ENCODE data around the gene ADAMTS2. TPM values are rescaled to one million over a fixed set of nuclear protein-coding genes. Genes with fewer than 3 reads are reported as not detected.

The ADAMTS2 gene
- polyA plus RNA-seq (ENCODE audit: low read depth in 6 of 6): not detected

GRCh38 chr5:179345433-179346321 is at the start of gene ADAMTS2:
TSS of gene ADAMTS2 (minus strand) at chr5:179345461. CDS start at chr5:179345328, 133 bp downstream.
- Mint-ChIP-seq H3K9me3 (peaks cover 0 to 3% (median 0%) of the 10 kb centered on the region in 7 donors), H3K27me3 (peaks cover 52 to 76% (median 69%) of the 10 kb centered on the region in 3 donors), H3K27ac (no peak within 1 kb of the TSS), H3K4me3 (peak within 1 kb of the TSS in 7 of 8 donors; percentile 50 to 87 (median 75)), H3K4me1 (peaks cover 4 to 23% (median 13%) of the 10 kb centered on the region in 3 donors), H3K36me3 (peaks cover 0 to 8% of the 10 kb centered on the region in 2 donors)
- ATAC-seq (ENCODE audit: low read depth in 2 of 2) (peak in 1 of 2 donors; percentile 20), DNase-seq (no peak)

- H3K27ac Mint-ChIP-seq: no peak overlapping the region
- no peak for ATAC-seq (ENCODE audit: low read depth in 2 of 2)
- H3K36me3 Mint-ChIP-seq: peaks cover 13 to 19% of the 10 kb centered on the region in 2 donors
- DNase-seq: no peak
- H3K27me3 Mint-ChIP-seq: peaks cover under 1 to 6% (median 4%) of the 10 kb centered on the region in 3 donors
- no peak overlapping the region for H3K4me3 Mint-ChIP-seq
- H3K9me3 Mint-ChIP-seq: peaks cover 12 to 79% (median 53%) of the 10 kb centered on the region in 7 donors
- no peaks in the 10 kb centered on the region for H3K4me1 Mint-ChIP-seq
Measured at GRCh38 chr5:179393078-179393477, 47.8 kb upstream of the ADAMTS2 start.

DNA sequence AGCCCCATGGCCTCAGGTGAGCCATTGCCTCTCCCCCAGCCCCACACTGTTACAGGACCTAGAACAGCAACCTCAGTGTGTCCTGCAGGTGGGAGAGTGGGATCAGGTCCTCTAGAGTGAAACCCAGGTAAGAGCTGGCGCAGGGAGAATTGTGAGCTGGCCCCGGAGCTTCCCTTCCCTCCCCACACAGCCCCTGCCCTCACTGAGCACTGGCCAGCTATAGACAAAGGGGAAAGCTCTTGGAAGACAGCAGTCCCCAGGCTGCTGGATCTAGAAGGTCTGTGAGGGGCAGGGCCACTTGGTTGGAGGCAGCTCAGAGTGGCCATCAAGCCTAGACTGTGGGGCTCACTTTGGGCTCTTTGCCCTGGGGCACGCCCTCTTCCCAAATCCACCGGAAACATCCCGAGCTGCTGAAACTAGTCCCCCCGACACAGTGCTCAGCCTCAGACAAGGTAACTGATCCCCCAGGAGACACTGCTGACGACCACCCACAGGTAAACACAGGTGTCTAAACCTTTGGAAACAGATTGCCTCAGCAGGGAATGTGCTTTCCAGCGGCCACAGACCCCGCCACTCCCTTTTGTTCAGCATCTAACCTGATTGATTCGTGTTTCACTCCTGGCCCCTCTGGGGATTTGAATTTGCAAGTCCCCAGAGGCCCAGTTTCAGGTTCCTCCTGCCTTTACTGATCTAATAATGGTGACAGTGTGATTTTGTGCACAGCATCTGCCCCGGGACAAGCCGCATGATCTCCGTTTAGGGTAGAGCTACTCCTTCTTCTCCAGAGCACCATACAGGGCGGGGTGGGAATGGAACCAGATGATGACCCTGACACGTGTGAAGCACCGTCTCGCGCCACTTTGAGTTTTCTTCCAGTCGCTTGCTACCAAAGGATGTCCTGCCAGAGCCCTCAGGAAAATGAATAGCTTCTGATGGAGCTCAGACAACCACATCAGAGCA is 42.2 kb upstream of the ADAMTS2 start:
- Mint-ChIP-seq H3K36me3 (peaks cover 8 to 19% of the 10 kb centered on the region in 2 donors), H3K27ac (no peak overlapping the region), H3K27me3 (peaks cover 8 to 15% (median 9%) of the 10 kb centered on the region in 3 donors), H3K9me3 (peaks cover 7 to 44% (median 35%) of the 10 kb centered on the region in 7 donors), H3K4me1 (no peaks in the 10 kb centered on the region), H3K4me3 (no peak overlapping the region)
- no peak for ATAC-seq (ENCODE audit: low read depth in 2 of 2)
- no peak for DNase-seq

DNA sequence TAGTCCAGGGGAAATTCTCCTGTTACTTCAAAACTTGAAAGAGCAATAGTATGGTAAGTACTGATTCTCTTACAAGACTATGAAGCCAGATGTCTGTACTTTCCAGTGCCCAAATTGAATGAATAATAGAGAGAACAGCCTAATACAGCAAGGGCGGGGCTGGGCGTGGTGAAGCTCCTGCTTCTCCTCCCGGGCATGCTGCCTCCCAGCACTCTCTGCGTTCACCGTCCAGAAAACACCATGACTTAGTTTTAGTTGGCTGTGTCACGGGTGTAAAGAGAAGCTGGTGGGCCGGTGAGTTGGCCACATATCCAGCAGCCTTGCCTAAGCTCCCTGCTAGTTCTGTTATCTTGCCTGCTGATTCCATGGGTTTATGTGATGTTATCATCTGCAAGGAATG is 40.7 kb upstream of the ADAMTS2 start:
- H3K9me3 Mint-ChIP-seq: peaks cover 6 to 32% (median 27%) of the 10 kb centered on the region in 7 donors
- H3K4me3 Mint-ChIP-seq: no peak overlapping the region
- peaks cover 6 to 12% of the 10 kb centered on the region in 2 donors for H3K36me3 Mint-ChIP-seq
- H3K27me3 Mint-ChIP-seq: peaks cover 8 to 15% (median 9%) of the 10 kb centered on the region in 3 donors
- ATAC-seq (ENCODE audit: low read depth in 2 of 2) (no peak), DNase-seq (no peak)
- H3K27ac Mint-ChIP-seq: no peak overlapping the region
- no peaks in the 10 kb centered on the region for H3K4me1 Mint-ChIP-seq

DNA sequence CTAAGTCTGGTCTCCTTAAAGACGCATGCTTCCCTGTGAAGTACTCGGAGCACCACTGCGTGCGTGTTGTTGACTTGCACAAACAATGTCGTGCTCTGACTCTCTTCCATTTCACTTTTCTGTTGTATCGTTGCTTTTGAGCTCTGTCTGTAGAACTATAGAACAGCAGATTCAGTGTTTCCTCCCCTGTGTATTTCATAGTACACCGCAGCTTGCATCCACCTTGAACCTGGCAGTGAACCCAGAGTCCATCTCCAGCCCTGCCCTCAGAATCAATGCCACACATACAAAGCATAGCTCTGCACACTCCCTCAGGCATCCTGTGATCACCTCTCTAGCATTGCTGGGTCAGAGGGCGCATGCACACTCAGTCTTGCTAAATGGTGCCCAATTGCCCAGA is 37.2 kb upstream of the ADAMTS2 start:
- Mint-ChIP-seq H3K4me3 (no peak overlapping the region), H3K4me1 (no peaks in the 10 kb centered on the region), H3K9me3 (peaks cover 0 to 2% (median 1%) of the 10 kb centered on the region in 7 donors), H3K27ac (peak overlapping the region in 2 of 6 donors; percentile 8 to 36), H3K36me3 (no peaks in the 10 kb centered on the region), H3K27me3 (peaks cover 0 to 6% (median 2%) of the 10 kb centered on the region in 3 donors)
- no peak for ATAC-seq (ENCODE audit: low read depth in 2 of 2)
- no peak for DNase-seq

DNA sequence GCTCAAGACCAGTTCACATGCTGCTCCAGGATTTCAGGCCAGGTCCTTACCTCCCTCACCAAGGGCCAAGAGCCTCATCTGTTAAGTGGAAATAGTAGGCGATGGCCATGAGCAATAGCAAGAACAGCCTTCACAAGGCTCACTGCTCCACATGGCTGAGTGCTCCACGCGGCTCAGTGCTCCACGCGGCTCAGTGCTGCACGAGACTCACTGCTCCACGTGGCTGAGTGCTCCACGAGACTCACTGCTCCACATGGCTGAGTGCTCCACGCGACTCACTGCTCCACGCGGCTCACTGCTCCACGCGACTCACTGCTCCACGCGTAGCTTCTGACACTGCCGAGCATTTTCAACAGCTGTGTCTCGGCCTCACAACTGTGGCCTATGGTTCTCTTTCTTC is 36.4 kb upstream of the ADAMTS2 start:
- Mint-ChIP-seq H3K9me3 (peaks cover 0 to 2% (median 0%) of the 10 kb centered on the region in 7 donors), H3K27ac (no peak overlapping the region), H3K27me3 (peaks cover 0 to 2% (median 0%) of the 10 kb centered on the region in 3 donors), H3K4me1 (no peaks in the 10 kb centered on the region), H3K36me3 (no peaks in the 10 kb centered on the region), H3K4me3 (no peak overlapping the region)
- DNase-seq (no peak), ATAC-seq (ENCODE audit: low read depth in 2 of 2) (no peak)

DNA sequence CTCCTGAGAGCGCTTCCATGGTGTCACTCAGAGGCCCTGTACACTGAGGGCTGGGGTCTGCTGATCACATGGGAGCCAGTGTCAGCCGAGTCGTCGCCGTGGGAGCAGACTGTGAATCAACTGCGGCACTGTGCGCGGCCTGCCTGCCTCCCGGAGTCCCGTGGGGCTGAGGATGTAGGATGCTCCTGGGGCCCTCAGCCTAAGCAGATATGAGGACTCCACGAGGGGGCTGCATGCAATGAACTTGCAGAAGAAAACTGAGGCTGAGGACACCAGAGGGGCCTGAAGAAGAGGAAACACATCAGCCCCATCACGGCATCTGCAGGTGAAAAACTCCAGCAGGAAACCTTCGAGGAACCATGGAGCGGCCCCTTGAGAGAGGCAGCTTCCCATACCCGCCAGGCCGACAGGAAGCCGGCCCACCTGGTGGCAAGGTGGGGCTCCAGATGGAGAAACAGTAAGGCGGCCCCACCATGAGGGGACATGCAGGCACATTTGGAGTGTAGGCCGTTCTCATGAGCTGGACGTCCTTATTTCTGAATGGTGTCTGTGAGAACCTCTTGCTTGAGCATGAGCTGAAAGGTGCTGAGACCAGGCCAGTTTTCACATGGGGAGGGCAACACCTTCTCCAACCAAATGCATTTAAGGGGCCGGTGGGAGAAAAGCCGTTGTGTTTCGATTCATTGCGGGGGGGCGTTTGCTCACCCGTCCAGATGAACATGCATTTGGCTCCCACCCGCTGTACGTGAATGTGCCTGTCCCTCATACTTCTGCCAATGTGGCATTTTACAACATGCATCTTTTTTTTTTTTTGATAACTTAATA is 35.2 kb upstream of the ADAMTS2 start:
- H3K36me3 Mint-ChIP-seq: no peaks in the 10 kb centered on the region
- H3K27me3 Mint-ChIP-seq: no peaks in the 10 kb centered on the region
- H3K4me1 Mint-ChIP-seq: no peaks in the 10 kb centered on the region
- no peak for DNase-seq
- no peak overlapping the region for H3K27ac Mint-ChIP-seq
- no peak overlapping the region for H3K4me3 Mint-ChIP-seq
- no peak for ATAC-seq (ENCODE audit: low read depth in 2 of 2)
- peaks cover 0 to 2% (median 0%) of the 10 kb centered on the region in 7 donors for H3K9me3 Mint-ChIP-seq

DNA sequence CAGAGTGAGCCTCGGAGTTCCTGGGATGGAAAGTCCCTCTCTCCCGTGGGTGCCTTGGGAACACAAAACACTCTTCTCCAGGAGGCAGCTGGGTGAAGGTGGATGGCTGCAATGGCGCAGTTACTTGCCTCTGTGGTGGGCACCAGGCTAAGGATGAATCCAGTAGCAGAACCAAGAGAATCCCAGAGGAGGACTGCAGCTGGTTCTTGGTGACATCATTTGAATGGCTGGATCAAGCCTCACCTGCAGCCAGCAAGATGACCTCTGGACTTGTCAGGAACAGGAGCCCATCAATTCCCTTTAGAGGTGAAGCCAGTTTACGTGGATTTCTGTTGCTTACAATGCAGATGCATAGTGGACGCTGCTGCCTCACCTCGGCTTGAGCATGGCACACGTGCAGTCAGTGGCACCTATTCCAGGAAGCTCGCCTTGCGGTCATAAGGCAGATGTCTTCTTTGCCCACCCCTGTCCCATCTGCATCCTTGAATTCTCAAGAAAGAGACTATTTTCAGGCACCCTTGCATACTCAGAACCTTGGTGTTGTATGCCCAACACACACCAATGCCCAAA is 34.1 kb upstream of the ADAMTS2 start:
- Mint-ChIP-seq H3K27me3 (no peaks in the 10 kb centered on the region), H3K4me3 (no peak overlapping the region), H3K36me3 (no peaks in the 10 kb centered on the region), H3K9me3 (peaks cover 0 to 2% (median 0%) of the 10 kb centered on the region in 7 donors), H3K27ac (no peak overlapping the region), H3K4me1 (peaks cover 0 to 3% (median 0%) of the 10 kb centered on the region in 3 donors)
- DNase-seq: no peak
- no peak for ATAC-seq (ENCODE audit: low read depth in 2 of 2)

GRCh38 chr5:179378441-179379271 is 33.4 kb upstream of the ADAMTS2 start:
- ATAC-seq (ENCODE audit: low read depth in 2 of 2): no peak
- no peaks in the 10 kb centered on the region for H3K27me3 Mint-ChIP-seq
- H3K4me3 Mint-ChIP-seq: no peak overlapping the region
- DNase-seq: no peak
- H3K4me1 Mint-ChIP-seq: peaks cover 0 to 4% (median 0%) of the 10 kb centered on the region in 3 donors
- H3K9me3 Mint-ChIP-seq: peaks cover 0 to 2% (median 0%) of the 10 kb centered on the region in 7 donors
- no peak overlapping the region for H3K27ac Mint-ChIP-seq
- no peaks in the 10 kb centered on the region for H3K36me3 Mint-ChIP-seq

DNA sequence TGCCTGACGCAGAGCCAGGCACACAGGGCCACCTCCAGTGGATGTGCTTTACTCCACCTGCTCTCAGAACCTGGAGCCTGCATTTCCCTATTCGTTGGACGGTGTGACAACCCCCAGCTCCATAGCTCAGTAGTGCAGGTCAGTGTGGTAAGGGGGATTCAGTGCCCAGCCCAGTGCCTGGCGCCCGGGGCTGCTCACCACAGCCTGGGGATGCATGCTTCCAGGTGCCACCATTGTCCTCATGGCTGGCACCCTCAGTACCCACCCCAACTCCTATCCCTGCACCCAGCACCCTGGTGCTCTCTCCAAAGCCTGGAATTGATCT is 32.8 kb upstream of the ADAMTS2 start:
- no peaks in the 10 kb centered on the region for H3K27me3 Mint-ChIP-seq
- H3K36me3 Mint-ChIP-seq: no peaks in the 10 kb centered on the region
- ATAC-seq (ENCODE audit: low read depth in 2 of 2) (no peak), DNase-seq (no peak)
- H3K4me1 Mint-ChIP-seq: peaks cover 0 to 4% (median 0%) of the 10 kb centered on the region in 3 donors
- no peak overlapping the region for H3K4me3 Mint-ChIP-seq
- no peak overlapping the region for H3K27ac Mint-ChIP-seq
- H3K9me3 Mint-ChIP-seq: peaks cover 0 to 2% (median 0%) of the 10 kb centered on the region in 7 donors

DNA sequence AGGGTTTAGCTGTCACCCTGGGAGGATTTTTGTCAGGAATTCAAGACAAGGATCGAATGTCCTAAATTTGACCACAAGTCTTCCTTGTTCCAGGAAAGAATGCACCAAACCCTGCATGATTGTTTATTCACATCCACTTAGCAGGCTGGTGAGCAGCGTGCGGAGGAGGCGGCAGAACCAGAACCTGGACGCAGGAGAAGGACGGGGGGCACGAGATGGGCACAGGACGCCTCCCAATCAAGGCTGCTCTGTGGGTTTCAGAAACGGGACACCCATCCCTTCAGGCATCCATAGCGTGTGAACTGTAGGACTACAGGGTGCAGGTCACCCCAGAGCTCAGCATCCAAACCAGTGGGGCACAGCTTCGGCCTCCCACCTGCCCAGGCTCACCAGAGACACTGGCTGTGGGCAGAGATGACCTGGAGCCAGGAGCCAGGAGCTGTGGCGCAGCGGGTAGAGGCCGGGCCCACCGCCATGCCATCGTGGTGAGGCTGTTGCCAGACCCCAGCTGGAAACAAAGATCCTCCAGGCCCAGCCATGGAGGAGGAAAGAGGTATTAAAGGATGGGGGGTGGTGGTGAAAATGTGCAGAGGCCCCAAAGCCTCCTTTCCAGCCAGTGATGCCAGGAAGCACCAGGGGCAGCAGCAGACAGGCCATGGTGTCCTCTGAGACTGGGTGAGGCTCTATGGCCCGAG is 32.3 kb upstream of the ADAMTS2 start:
- Mint-ChIP-seq H3K4me1 (peaks cover 0 to 4% (median 0%) of the 10 kb centered on the region in 3 donors), H3K27me3 (peaks cover 0 to 2% (median 0%) of the 10 kb centered on the region in 3 donors), H3K4me3 (no peak overlapping the region), H3K9me3 (peaks cover 0 to 1% (median 0%) of the 10 kb centered on the region in 7 donors), H3K36me3 (no peaks in the 10 kb centered on the region), H3K27ac (peak overlapping the region in 1 of 6 donors; percentile 20)
- no peak for DNase-seq
- ATAC-seq (ENCODE audit: low read depth in 2 of 2): no peak

Measured in naive B cell (primary cell).